Transverse colon (tissue), 3 donors: ENCODE measurements around the gene SPRR5.

Experiments
- EP300 ChIP-seq: sonication (generic); formaldehyde crosslinking; IDR thresholded peaks from one replicate; pipeline ENCODE4 v1.6.1; 2017; ENCODE audit warnings: antibody characterized with exemption, low read depth
- POLR2A ChIP-seq: fragments of 450-650 bp; IDR thresholded peaks from one replicate; pipeline ENCODE4 v1.6.1; 2016; ENCODE audit warnings: antibody characterized with exemption, mild to moderate bottlenecking, moderate library complexity
- TF ChIP-seq, protein P1 (sequence below), 5 experiments: fragments of 200-600 bp in 3 of 5; fragments of 450-650 bp in 2 of 5; sonication (generic) in 3 of 5; IDR thresholded peaks; 1 replicate in 2 of 5; 2 replicates in 3 of 5; pipeline ENCODE4 v1.5.1; 2016 to 2017; ENCODE audit warnings: antibody characterized with exemption in 5 of 5, inconsistent platforms in 3 of 5, mild to moderate bottlenecking in 2 of 5, moderate library complexity in 1 of 5

GRCh38 chr1:152951711-152952110 is 4.7 kb downstream of the SPRR5 start:
- TF ChIP-seq, protein P1, sequence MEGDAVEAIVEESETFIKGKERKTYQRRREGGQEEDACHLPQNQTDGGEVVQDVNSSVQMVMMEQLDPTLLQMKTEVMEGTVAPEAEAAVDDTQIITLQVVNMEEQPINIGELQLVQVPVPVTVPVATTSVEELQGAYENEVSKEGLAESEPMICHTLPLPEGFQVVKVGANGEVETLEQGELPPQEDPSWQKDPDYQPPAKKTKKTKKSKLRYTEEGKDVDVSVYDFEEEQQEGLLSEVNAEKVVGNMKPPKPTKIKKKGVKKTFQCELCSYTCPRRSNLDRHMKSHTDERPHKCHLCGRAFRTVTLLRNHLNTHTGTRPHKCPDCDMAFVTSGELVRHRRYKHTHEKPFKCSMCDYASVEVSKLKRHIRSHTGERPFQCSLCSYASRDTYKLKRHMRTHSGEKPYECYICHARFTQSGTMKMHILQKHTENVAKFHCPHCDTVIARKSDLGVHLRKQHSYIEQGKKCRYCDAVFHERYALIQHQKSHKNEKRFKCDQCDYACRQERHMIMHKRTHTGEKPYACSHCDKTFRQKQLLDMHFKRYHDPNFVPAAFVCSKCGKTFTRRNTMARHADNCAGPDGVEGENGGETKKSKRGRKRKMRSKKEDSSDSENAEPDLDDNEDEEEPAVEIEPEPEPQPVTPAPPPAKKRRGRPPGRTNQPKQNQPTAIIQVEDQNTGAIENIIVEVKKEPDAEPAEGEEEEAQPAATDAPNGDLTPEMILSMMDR (IDR thresholded peaks at IDR 0.05): no peak
- TF ChIP-seq POLR2A (no peak), EP300 (no peak)
